SU-DHL-6 (cell line): Measurements from ENCODE around the gene CCDC120.

Source experiments
- H2AFZ ChIP-seq: fragments of 200-600 bp; sonication (generic); 2 replicates; pipeline ENCODE4 v1.6.1; 2014; ENCODE audit warnings: low read depth, mild to moderate bottlenecking, moderate library complexity, mixed read lengths, antibody characterized with exemption, low read length; ENCODE audit not compliant: severe bottlenecking
- H3F3A ChIP-seq: fragments of 200-600 bp; shearing (Covaris generic); 2 replicates; pipeline ENCODE4 v1.6.0; 2016; ENCODE audit warnings: antibody characterized with exemption, mild to moderate bottlenecking; ENCODE audit not compliant: insufficient read depth
- H3K27ac ChIP-seq: fragments of 200-600 bp; sonication (generic); 2 replicates; pipeline ENCODE4 v1.5.1; 2016; ENCODE audit warnings: low read depth, mild to moderate bottlenecking, low read length, moderate library complexity, mixed read lengths
- H3K27me3 ChIP-seq: fragments of 200-600 bp; sonication (generic), shearing (Covaris generic); 2 replicates; pipeline ENCODE4 v1.6.0; 2014; ENCODE audit warnings: mild to moderate bottlenecking, low read length
- H3K36me3 ChIP-seq: fragments of 200-600 bp; sonication (generic); 2 replicates; pipeline ENCODE4 v1.6.1; 2014; ENCODE audit warnings: mild to moderate bottlenecking, low read length, mixed read lengths
- H3K4me2 ChIP-seq: fragments of 300-600, 200-600 bp; shearing (Covaris generic), sonication (generic); 2 replicates; pipeline ENCODE4 v1.6.0; 2014; ENCODE audit warnings: low read length, low read depth, mild to moderate bottlenecking; ENCODE audit not compliant: poor library complexity, severe bottlenecking
- H3K4me3 ChIP-seq: fragments of 200-600 bp; sonication (generic); 2 replicates; pipeline ENCODE4 v1.5.1; 2014; ENCODE audit warnings: antibody characterized with exemption, low read length, mild to moderate bottlenecking, mixed read lengths; ENCODE audit not compliant: insufficient read depth, poor library complexity, severe bottlenecking
- H3K79me2 ChIP-seq: fragments of 200-600 bp; sonication (generic); 2 replicates; pipeline ENCODE4 v1.6.1; 2014; ENCODE audit warnings: mild to moderate bottlenecking, low read length, moderate library complexity; ENCODE audit not compliant: insufficient read depth
- H3K9ac ChIP-seq: fragments of 200-600 bp; sonication (generic); 2 replicates; pipeline ENCODE4 v1.7.0; 2014; ENCODE audit warnings: mild to moderate bottlenecking, low read length
- H3K9me2 ChIP-seq: fragments of 200-600 bp; sonication (generic); replicated peaks from 2 replicates; pipeline ENCODE4 v1.6.1; 2014; ENCODE audit warnings: low read length; ENCODE audit not compliant: insufficient read depth
- H3K9me3 ChIP-seq: fragments of 200-600 bp; sonication (generic); 2 replicates; pipeline ENCODE4 v1.6.1; 2014; ENCODE audit warnings: low read length, mixed read lengths; ENCODE audit not compliant: insufficient read depth
- H4K20me1 ChIP-seq: fragments of 200-600 bp; sonication (generic); 2 replicates; pipeline ENCODE4 v1.6.1; 2014; ENCODE audit warnings: low read depth, mild to moderate bottlenecking, antibody characterized with exemption, low read length, moderate library complexity, mixed read lengths
- CTCF ChIP-seq: fragments of 200-600 bp; sonication (generic); IDR thresholded peaks from one replicate; pipeline ENCODE4 v1.5.1; 2017; ENCODE audit warnings: antibody characterized with exemption, mild to moderate bottlenecking, low read length, moderate library complexity; ENCODE audit not compliant: insufficient read depth, poor library complexity, severe bottlenecking
- EZH2phosphoT487 ChIP-seq: fragments of 200-600 bp; sonication (generic), shearing (Covaris generic); conservative IDR thresholded peaks from 2 replicates; pipeline ENCODE4 v1.6.1; 2018; ENCODE audit warnings: mild to moderate bottlenecking, antibody characterized with exemption, low read length, moderate library complexity, mixed read lengths

Gene CCDC120, protein sequence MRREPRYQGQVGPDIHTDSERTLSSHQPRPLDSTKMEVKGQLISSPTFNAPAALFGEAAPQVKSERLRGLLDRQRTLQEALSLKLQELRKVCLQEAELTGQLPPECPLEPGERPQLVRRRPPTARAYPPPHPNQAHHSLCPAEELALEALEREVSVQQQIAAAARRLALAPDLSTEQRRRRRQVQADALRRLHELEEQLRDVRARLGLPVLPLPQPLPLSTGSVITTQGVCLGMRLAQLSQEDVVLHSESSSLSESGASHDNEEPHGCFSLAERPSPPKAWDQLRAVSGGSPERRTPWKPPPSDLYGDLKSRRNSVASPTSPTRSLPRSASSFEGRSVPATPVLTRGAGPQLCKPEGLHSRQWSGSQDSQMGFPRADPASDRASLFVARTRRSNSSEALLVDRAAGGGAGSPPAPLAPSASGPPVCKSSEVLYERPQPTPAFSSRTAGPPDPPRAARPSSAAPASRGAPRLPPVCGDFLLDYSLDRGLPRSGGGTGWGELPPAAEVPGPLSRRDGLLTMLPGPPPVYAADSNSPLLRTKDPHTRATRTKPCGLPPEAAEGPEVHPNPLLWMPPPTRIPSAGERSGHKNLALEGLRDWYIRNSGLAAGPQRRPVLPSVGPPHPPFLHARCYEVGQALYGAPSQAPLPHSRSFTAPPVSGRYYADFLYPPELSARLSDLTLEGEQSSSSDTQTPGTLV

DNA sequence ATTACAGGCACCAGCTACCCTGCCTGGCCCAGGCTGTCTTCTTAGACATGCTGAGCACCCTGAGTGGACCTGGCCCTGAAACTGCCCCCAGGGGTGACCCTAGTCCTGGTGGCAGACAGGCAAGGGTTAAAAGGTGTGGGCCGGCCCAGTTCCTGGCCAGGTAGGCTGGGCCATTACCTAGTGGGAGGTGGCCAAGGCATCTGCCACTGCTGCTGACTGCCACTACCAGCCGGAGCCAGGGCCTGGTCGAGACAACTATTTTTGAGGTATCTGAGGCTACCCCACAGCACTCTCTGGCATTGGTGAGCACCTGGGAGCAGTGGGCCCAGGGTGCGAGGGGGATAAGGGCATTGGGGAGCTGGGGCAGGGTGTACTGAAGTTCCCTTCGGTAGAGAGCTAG is at the start of gene CCDC120:
TSS of gene CCDC120 (plus strand) at position 206 of the 400 bp plus-strand sequence. CDS start 3,043 bp downstream, outside the sequence.
- Histone ChIP-seq H3K9me2 (no peaks in the 10 kb centered on the region), H4K20me1 (no peaks in the 10 kb centered on the region), H3K9ac (no peak within 1 kb of the TSS), H2AFZ (no peak within 1 kb of the TSS), H3K4me3 (no peak within 1 kb of the TSS), H3K9me3 (no peaks in the 10 kb centered on the region), H3K4me2 (no peak within 1 kb of the TSS), H3F3A (no peaks in the 10 kb centered on the region), H3K79me2 (no peaks in the 10 kb centered on the region), H3K27ac (no peak within 1 kb of the TSS), H3K27me3 (no peaks in the 10 kb centered on the region), H3K36me3 (no peaks in the 10 kb centered on the region)
- TF ChIP-seq CTCF: no peak
- no peak for TF ChIP-seq EZH2phosphoT487

DNA sequence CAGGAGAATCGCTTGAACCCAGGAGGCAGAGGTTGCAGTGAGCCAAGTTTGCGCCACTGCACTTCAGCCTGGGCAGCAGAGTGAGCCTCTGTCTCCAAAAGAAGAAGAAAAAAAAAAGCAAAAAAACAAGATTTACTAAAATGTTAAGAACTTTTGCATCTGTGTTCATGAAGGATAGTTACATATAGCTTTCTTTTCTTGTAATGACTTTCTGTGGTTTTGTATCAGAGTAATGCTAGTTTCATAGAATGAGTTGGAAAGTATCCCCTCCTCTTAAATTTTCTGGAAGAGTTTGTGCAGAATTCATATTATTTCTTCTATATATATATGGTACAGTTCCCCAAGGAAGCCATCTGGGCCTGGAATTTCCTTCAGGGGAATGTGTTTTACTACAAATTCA is 39.7 kb upstream of the CCDC120 start:
- no peak for TF ChIP-seq EZH2phosphoT487
- TF ChIP-seq CTCF: no peak
- H3K4me3 ChIP-seq: no peak overlapping the region
- no peaks in the 10 kb centered on the region for H3K27me3 ChIP-seq
- H4K20me1 ChIP-seq: no peaks in the 10 kb centered on the region
- no peak overlapping the region for H2AFZ ChIP-seq
- no peaks in the 10 kb centered on the region for H3F3A ChIP-seq
- no peaks in the 10 kb centered on the region for H3K36me3 ChIP-seq
- no peak overlapping the region for H3K27ac ChIP-seq
- H3K4me2 ChIP-seq: no peak overlapping the region
- no peak overlapping the region for H3K9ac ChIP-seq
- no peaks in the 10 kb centered on the region for H3K9me2 ChIP-seq
- no peaks in the 10 kb centered on the region for H3K9me3 ChIP-seq
- H3K79me2 ChIP-seq: no peaks in the 10 kb centered on the region

DNA sequence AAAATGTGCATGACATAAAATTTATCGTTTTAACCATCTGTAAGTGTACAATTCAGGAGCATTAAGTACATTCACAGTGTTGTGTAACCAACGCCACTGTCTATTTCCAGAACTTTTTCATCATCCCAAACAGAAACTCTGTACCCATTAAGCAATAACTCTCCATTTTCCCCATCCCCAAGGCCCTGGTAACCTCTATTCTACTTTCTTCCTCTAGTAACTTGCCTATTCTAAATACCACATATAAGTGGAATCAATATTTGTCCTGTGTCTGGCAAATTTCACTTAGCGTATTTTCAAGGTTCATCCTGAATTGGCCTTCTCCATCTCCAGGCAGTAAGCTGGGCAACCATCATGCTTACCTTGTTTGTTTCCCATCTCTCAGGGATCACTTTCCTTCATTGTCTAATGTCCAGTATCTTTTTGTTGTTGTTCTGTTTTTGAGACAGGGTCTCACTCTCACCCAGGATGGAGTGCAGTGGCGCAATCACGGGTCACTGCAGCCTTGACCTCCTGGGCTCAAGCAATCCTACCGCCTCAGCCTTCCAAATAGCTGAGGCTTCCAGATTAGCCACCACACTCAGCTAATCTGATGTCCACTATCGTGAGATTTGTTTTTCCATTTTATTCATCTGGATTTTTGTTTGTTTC is 39.1 kb upstream of the CCDC120 start:
- Histone ChIP-seq H3K9me2 (no peaks in the 10 kb centered on the region), H3K9ac (no peak overlapping the region), H3K4me3 (no peak overlapping the region), H3K79me2 (no peaks in the 10 kb centered on the region), H3K9me3 (no peaks in the 10 kb centered on the region), H4K20me1 (no peaks in the 10 kb centered on the region), H2AFZ (no peak overlapping the region), H3F3A (no peaks in the 10 kb centered on the region), H3K36me3 (no peaks in the 10 kb centered on the region), H3K4me2 (no peak overlapping the region), H3K27me3 (no peaks in the 10 kb centered on the region), H3K27ac (no peak overlapping the region)
- TF ChIP-seq EZH2phosphoT487 (no peak), CTCF (no peak)
